Common myeloid progenitor, CD34-positive (primary cell): ENCODE measurements around the gene HYOU1.
"Not testable (repeated sequence)": the region's sequence is repeated elsewhere in the genome, so short reads cannot be mapped to it uniquely, and the experiment has no call there.

Experiments
- CTCF ChIA-PET: fragments of 350-600 bp; sonication (Branson Sonifier 250); formaldehyde crosslinking; loops from one replicate; lab custom pipeline; 2021; ENCODE audit warnings: antibody characterized with exemption; lab: Charles Lee
- POLR2A ChIA-PET: fragments of 350-600 bp; sonication (Branson Sonifier 250); formaldehyde crosslinking; loops from one replicate; lab custom pipeline; 2021; ENCODE audit warnings: antibody characterized with exemption; lab: Charles Lee
- DNase-seq, 3 donors: peaks; one replicate each; pipeline versions ENCODE4 v3.0.0 to v3.0.0-alpha.2; 2013
- H3K27ac ChIP-seq, 2 experiments: 1 replicate in 1 of 2; 2 replicates in 1 of 2; pipeline ENCODE4 v1.7.0; 2013; ENCODE audit warnings: inconsistent platforms in 2 of 2, low read length in 2 of 2, mild to moderate bottlenecking in 2 of 2, low read depth in 1 of 2, moderate library complexity in 1 of 2; ENCODE audit not compliant: severe bottlenecking in 2 of 2, insufficient read depth in 1 of 2, poor library complexity in 1 of 2
- H3K27me3 ChIP-seq, 5 experiments: replicated peaks in 2 of 5; 1 replicate in 3 of 5; 2 replicates in 2 of 5; pipeline versions ENCODE4 v1.6.1 to v1.7.0; 2013; ENCODE audit warnings: low read length in 4 of 5, mild to moderate bottlenecking in 2 of 5, moderate library complexity in 2 of 5, inconsistent platforms in 1 of 5; ENCODE audit not compliant: insufficient read depth in 5 of 5, control insufficient read depth in 4 of 5
- H3K36me3 ChIP-seq, 4 experiments: 1 replicate in 2 of 4; 2 replicates in 2 of 4; pipeline versions ENCODE4 v1.6.1 to v1.7.0; 2013; ENCODE audit warnings: low read length in 3 of 4, control low read depth in 1 of 4, mild to moderate bottlenecking in 1 of 4; ENCODE audit not compliant: control insufficient read depth in 4 of 4, insufficient read depth in 4 of 4
- H3K4me1 ChIP-seq, 4 experiments: 1 replicate in 3 of 4; 2 replicates in 1 of 4; pipeline versions ENCODE4 v1.6.1 to v1.7.1; 2013; ENCODE audit warnings: low read length in 3 of 4, mild to moderate bottlenecking in 3 of 4, control low read depth in 1 of 4, inconsistent platforms in 1 of 4, moderate library complexity in 1 of 4; ENCODE audit not compliant: control insufficient read depth in 4 of 4, insufficient read depth in 4 of 4; ENCODE audit errors: control extremely low read depth in 1 of 4
- H3K4me3 ChIP-seq, 7 experiments: 1 replicate in 4 of 7; 2 replicates in 3 of 7; pipeline versions ENCODE4 v1.5.1 to v1.7.0; 2013; ENCODE audit warnings: mild to moderate bottlenecking in 7 of 7, low read length in 6 of 7, moderate library complexity in 6 of 7, inconsistent platforms in 2 of 7, low read depth in 2 of 7, control low read depth in 1 of 7; ENCODE audit not compliant: insufficient read depth in 4 of 7, control insufficient read depth in 1 of 7; ENCODE audit errors: extremely low read depth in 1 of 7
- H3K9me3 ChIP-seq, 5 experiments: 1 replicate in 4 of 5; 2 replicates in 1 of 5; pipeline versions ENCODE4 v1.6.1 to v1.7.1; 2013; ENCODE audit warnings: low read length in 4 of 5, mild to moderate bottlenecking in 2 of 5, inconsistent platforms in 1 of 5, low read depth in 1 of 5, moderate library complexity in 1 of 5; ENCODE audit not compliant: control insufficient read depth in 4 of 5, insufficient read depth in 2 of 5; ENCODE audit errors: control extremely low read depth in 1 of 5
- WGBS: methylation state at CpG from one replicate; pipeline ENCODE4 v1.1.5; 2013; ENCODE audit not compliant: insufficient coverage; 5-methylcytosine and 5-hydroxymethylcytosine counted together

The HYOU1 gene

DNA sequence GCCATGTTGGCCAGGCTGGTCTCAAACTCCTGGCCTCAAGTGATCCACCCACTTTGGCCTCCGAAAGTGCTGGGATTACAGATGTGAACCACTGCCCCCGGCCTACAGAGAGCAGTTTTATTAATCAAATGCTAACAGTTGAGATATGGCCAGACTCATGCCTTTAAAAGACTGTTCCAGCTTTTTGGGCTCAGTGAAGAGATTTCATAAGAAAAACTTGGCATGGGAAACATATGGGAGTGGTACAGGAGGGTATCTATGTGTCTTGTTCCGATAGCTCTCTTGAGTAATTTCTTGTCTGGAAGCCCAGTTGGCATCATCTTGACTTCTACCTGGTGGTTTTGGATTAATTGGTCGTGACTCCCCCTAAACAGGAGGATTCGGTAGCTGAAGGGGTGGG lies 18.1 kb downstream of the HYOU1 start:
- no peak for DNase-seq
- Histone ChIP-seq H3K27me3 (no peaks in the 10 kb centered on the region), H3K9me3 (no peaks in the 10 kb centered on the region), H3K36me3 (no peaks in the 10 kb centered on the region), H3K4me3 (no peak overlapping the region), H3K4me1 (no peaks in the 10 kb centered on the region), H3K27ac (no peak overlapping the region)
- 100% methylated on average over 5 of the region's 5 CpGs for WGBS
- POLR2A ChIA-PET: no interaction called here
- CTCF ChIA-PET: interaction anchor here (0.9 to 1.6 kb wide), 5 partner anchors 9 to 41 kb away, joined by 3 to 7 read pairs (median 4); partner anchors contain the start of gene CENATAC

DNA sequence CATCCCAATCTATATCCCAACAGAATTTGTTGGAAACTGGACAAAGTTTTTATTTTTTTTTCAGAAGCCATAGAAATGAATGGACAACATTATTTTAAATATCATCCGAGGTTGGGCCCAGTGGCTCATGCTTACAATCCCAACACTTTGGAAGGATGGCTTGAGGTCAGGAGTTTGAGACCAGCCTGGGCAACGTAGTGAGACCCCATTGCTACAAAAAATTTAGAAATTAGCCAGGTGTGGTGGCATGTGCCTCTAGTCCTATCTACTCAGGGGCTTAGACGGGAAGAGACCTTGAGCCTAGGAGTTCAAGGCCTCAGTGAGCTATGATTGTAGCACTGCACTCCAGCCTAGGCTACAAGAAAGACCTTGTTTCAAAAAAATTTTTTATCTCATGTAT lies 22.2 kb downstream of the HYOU1 start:
- Histone ChIP-seq H3K9me3 (no peaks in the 10 kb centered on the region), H3K4me3 (no peak overlapping the region), H3K27me3 (no peaks in the 10 kb centered on the region), H3K4me1 (peaks cover 0 to 11% (median 9%) of the 10 kb centered on the region in 4 experiments), H3K27ac (no peak overlapping the region), H3K36me3 (no peaks in the 10 kb centered on the region)
- DNase-seq: no peak
- CTCF ChIA-PET: interaction anchor here (0.9 to 1.4 kb wide), 2 partner anchors 10 to 12 kb away, joined by 3 to 6 read pairs; no protein-coding TSS in a partner anchor
- 100% methylated on average over 3 of the region's 3 CpGs for WGBS
- POLR2A ChIA-PET: no interaction called here

DNA sequence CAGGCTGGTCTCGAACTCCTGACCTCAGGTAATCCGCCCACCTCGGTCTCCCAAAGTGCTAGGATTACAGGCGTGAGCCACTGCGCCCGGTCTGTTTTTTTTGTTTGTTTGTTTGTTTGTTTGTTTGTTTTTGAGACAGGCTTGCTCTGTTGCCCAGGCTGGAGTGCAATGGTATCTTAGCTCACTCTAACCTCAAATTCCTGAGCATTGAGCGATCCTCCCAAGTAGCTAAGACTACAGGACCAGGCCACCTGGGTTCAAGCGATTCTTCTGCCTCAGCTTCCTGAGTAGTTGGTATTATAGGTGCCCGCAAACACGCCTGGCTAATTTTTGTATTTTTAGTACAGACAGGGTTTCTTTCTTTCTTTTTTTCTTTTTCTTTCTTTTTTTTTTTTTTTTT lies 23.6 kb downstream of the HYOU1 start:
- H3K27me3 ChIP-seq, DNase-seq, H3K4me3 ChIP-seq, H3K27ac ChIP-seq, H3K36me3 ChIP-seq, H3K9me3 ChIP-seq: not testable (repeated sequence)
- 95% methylated on average over 4 of the region's 10 CpGs for WGBS
- H3K4me1 ChIP-seq: peaks cover 0 to 22% (median 21%) of the 10 kb centered on the region in 4 experiments
- ChIA-PET CTCF (interaction anchor here (0.7 to 1.7 kb wide), 7 partner anchors 9 to 61 kb away, joined by 3 to 7 read pairs (median 4); a partner anchor contains a TSS), POLR2A (interaction anchor here (0.9 kb wide), 1 partner anchor 10 kb away, joined by 3 read pairs; no protein-coding TSS in a partner anchor)

DNA sequence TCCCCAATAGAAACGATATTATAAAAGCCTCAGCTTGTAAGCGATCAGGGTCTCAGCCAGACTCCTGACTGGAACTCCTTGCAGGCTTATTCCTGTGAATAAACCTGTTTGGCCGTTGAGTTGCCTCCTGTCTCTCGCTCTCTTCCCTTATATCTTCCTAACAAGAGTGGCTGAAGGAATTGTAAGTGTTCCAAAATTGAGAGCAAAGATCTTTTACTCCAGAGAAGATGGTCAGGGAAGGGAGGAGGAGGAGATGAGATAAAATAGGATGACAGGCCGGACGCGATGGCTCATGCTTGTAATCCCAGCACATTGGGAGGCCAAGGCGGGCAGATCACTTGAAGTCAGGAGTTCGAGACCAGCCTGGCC lies 25.1 kb downstream of the HYOU1 start:
- Histone ChIP-seq H3K9me3 (no peaks in the 10 kb centered on the region), H3K27me3 (no peaks in the 10 kb centered on the region), H3K27ac (no peak overlapping the region), H3K36me3 (peaks cover 2 to 22% (median 9%) of the 10 kb centered on the region in 4 experiments), H3K4me1 (peaks cover 0 to 22% (median 21%) of the 10 kb centered on the region in 4 experiments), H3K4me3 (no peak overlapping the region)
- DNase-seq: no peak
- ChIA-PET POLR2A (interaction anchor here (0.8 to 1.1 kb wide), 3 partner anchors 9 to 24 kb away, joined by 3 read pairs; no protein-coding TSS in a partner anchor), CTCF (interaction anchor here (0.9 to 3.0 kb wide), 5 partner anchors 8 to 24 kb away, joined by 3 to 19 read pairs (median 4); partner anchors contain the start of genes RPS25 and TRAPPC4)
- WGBS: 89% methylated on average over 5 of the region's 9 CpGs

DNA sequence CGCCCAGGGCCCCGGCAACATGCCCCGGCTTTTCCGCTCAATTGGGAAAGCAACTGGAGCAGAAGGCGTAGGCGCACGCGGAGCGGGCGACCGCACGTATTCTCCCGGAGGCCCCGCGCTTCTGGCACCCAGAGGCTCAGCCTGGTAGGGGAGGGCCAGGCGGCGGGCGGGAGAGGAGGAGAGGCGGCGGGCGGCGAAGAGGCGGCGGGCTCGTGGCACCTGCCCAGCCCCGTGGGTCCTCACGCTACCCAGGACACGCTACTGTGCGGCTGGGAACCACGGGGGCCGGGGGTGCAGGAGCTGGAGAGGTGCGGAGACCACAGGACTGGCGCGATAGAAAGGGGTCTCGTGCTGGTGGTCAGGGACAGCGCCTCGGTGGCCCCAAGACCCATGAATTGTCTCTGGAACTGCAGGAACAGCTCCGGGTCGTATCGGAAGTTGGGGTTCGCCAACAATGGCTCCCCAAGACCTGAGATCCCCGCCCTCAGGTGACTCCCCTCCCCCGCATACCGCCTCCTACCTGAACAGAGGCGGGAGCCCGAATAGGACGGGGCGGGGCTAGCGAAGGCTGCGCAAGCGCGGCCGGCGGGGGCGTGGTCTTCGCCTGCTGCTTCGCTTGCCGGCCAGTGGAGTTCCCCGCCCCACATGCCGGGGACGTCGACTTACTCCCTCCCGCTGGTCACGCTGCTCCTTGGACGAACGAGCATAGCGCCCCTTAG lies 26.5 kb downstream of the HYOU1 start, which contains the start of gene SLC37A4:
TSS of gene SLC37A4 (minus strand) at position 549 of the 719 bp plus-strand sequence.
- Histone ChIP-seq H3K27ac (peak within 1 kb of the TSS in 1 of 2 experiments; percentile 73), H3K4me3 (peak within 1 kb of the TSS; percentile 49 to 88 (median 83)), H3K4me1 (peaks cover 0 to 22% (median 21%) of the 10 kb centered on the region in 4 experiments), H3K36me3 (peaks cover 2 to 36% (median 23%) of the 10 kb centered on the region in 4 experiments), H3K27me3 (no peaks in the 10 kb centered on the region), H3K9me3 (no peaks in the 10 kb centered on the region)
- 0% methylated on average over 45 of the region's 67 CpGs for WGBS
- CTCF ChIA-PET: interaction anchor here (0.6 to 3.0 kb wide), 7 partner anchors 8 to 72 kb away, joined by 3 to 19 read pairs (median 4); partner anchors contain the start of genes DPAGT1, HYOU1, RPS25 and TRAPPC4
- POLR2A ChIA-PET: interaction anchor here (0.6 kb wide), 1 partner anchor 66 kb away, joined by 3 read pairs; no protein-coding TSS in a partner anchor
- DNase-seq: peak; percentile 98 to 99 (median 99)

DNA sequence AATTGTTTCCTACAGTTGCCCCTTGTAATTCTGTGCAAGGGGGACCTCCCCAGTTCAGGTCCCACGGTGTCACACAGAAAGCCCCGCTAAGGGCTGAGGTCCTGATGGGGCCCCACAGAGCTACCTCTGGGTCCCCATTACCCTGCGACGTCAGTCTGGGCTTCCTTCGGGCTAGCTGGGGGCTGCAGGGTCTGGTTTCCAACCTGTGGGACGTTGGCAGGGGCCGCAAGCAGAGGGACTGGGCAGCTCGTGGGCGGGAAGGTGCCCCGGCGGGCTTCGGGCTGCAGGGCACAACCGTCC lies 27.0 kb downstream of the HYOU1 start:
- H3K36me3 ChIP-seq: peaks cover 2 to 41% (median 27%) of the 10 kb centered on the region in 4 experiments
- 5% methylated on average over 10 of the region's 13 CpGs for WGBS
- ChIA-PET CTCF (interaction anchor here (0.6 to 3.0 kb wide), 4 partner anchors 9 to 72 kb away, joined by 3 to 19 read pairs (median 8); partner anchors contain the start of genes DPAGT1, RPS25 and TRAPPC4), POLR2A (no interaction called here)
- peak overlapping the region; percentile 49 to 88 (median 83) for H3K4me3 ChIP-seq
- no peak overlapping the region for H3K27ac ChIP-seq
- no peaks in the 10 kb centered on the region for H3K27me3 ChIP-seq
- no peak for DNase-seq
- no peaks in the 10 kb centered on the region for H3K9me3 ChIP-seq
- H3K4me1 ChIP-seq: peaks cover 0 to 22% (median 21%) of the 10 kb centered on the region in 4 experiments
